HEK293T (cell line): ENCODE data around the gene PNLIPRP3.

Experiments used
- CTCF ChIA-PET: fragments of 350-600 bp; formaldehyde crosslinking; extraction: SDS; loops from one replicate; lab custom pipeline; 2021; ENCODE audit warnings: antibody characterized with exemption, inconsistent platforms; lab: Yijun Ruan, JAX
- POLR2A ChIA-PET: fragments of 350-600 bp; formaldehyde crosslinking; extraction: SDS; loops from one replicate; lab custom pipeline; 2020; ENCODE audit warnings: antibody characterized with exemption, inconsistent platforms; lab: Yijun Ruan, JAX
- DNase-seq: peaks from one replicate; pipeline ENCODE4 v3.0.0; 2012; ENCODE audit warnings: mixed read lengths; ENCODE audit errors: extremely low spot score
- ARNT ChIP-seq: fragments of 450-650 bp; IDR thresholded peaks from 2 replicates; pipeline ENCODE4 v1.6.1; 2017; ENCODE audit warnings: mild to moderate bottlenecking
- BHLHE40 ChIP-seq: fragments of 450-650 bp; IDR thresholded peaks from 2 replicates; pipeline ENCODE4 v1.6.1; 2016; ENCODE audit warnings: mild to moderate bottlenecking, moderate library complexity, borderline replicate concordance
- CTBP1 ChIP-seq: fragments of 450-650 bp; IDR thresholded peaks from 2 replicates; pipeline ENCODE4 v1.6.1; 2016; ENCODE audit warnings: borderline replicate concordance
- ELF4 ChIP-seq: fragments of 450-650 bp; IDR thresholded peaks from 2 replicates; pipeline ENCODE4 v1.6.1; 2017; ENCODE audit warnings: antibody characterized with exemption
- FOXA1 ChIP-seq: fragments of 450-650 bp; IDR thresholded peaks from 2 replicates; pipeline ENCODE4 v1.6.1; 2016; ENCODE audit warnings: mild to moderate bottlenecking
- FOXK2 ChIP-seq: fragments of 450-650 bp; IDR thresholded peaks from 2 replicates; pipeline ENCODE4 v1.6.1; 2016; ENCODE audit warnings: mild to moderate bottlenecking
- FOXM1 ChIP-seq: fragments of 450-650 bp; IDR thresholded peaks from 2 replicates; pipeline ENCODE4 v1.6.1; 2017; ENCODE audit warnings: mild to moderate bottlenecking, borderline replicate concordance
- HDGF ChIP-seq: fragments of 450-650 bp; IDR thresholded peaks from 2 replicates; pipeline ENCODE4 v1.6.1; 2017; ENCODE audit warnings: antibody characterized with exemption, borderline replicate concordance
- L3MBTL2 ChIP-seq: fragments of 450-650 bp; conservative IDR thresholded peaks from 2 replicates; pipeline ENCODE4 v1.6.1; 2016; ENCODE audit warnings: mild to moderate bottlenecking
- LEF1 ChIP-seq: fragments of 450-650 bp; IDR thresholded peaks from 2 replicates; pipeline ENCODE4 v1.6.1; 2017; ENCODE audit warnings: mild to moderate bottlenecking, borderline replicate concordance
- NFRKB ChIP-seq: fragments of 450-650 bp; IDR thresholded peaks from 2 replicates; pipeline ENCODE4 v1.6.1; 2016; ENCODE audit warnings: mild to moderate bottlenecking, moderate library complexity
- SP1 ChIP-seq: fragments of 450-650 bp; IDR thresholded peaks from 2 replicates; pipeline ENCODE4 v1.6.1; 2017
- SUZ12 ChIP-seq: fragments of 450-650 bp; IDR thresholded peaks from 2 replicates; pipeline ENCODE4 v1.6.1; 2016; ENCODE audit warnings: mild to moderate bottlenecking
- TARDBP ChIP-seq: fragments of 450-650 bp; IDR thresholded peaks from 2 replicates; pipeline ENCODE4 v1.6.1; 2016
- ZNF384 ChIP-seq: fragments of 450-650 bp; IDR thresholded peaks from 2 replicates; pipeline ENCODE4 v1.6.1; 2016
- TF ChIP-seq, protein P1 (sequence below): fragments of 450-650 bp; IDR thresholded peaks from 2 replicates; pipeline ENCODE4 v1.6.1; 2016

Gene PNLIPRP3

GRCh38 chr10:116460219-116460618, 32.6 kb downstream of the PNLIPRP3 start:
- CTCF ChIA-PET: no interaction called here

GRCh38 chr10:116461680-116462079, 34.0 kb downstream of the PNLIPRP3 start:
- DNase-seq: no peak
- no peak for TF ChIP-seq CTBP1
- TF ChIP-seq TARDBP: no peak
- no peak for TF ChIP-seq NFRKB
- no peak for TF ChIP-seq ELF4
- no peak for TF ChIP-seq FOXA1
- TF ChIP-seq SUZ12: no peak
- TF ChIP-seq L3MBTL2: no peak
- TF ChIP-seq BHLHE40: no peak
- TF ChIP-seq ZNF384: no peak
- no peak for TF ChIP-seq ARNT
- no peak for TF ChIP-seq FOXM1
- no peak for TF ChIP-seq LEF1
- no peak for TF ChIP-seq HDGF
- no peak for TF ChIP-seq SP1
- TF ChIP-seq, protein P1, sequence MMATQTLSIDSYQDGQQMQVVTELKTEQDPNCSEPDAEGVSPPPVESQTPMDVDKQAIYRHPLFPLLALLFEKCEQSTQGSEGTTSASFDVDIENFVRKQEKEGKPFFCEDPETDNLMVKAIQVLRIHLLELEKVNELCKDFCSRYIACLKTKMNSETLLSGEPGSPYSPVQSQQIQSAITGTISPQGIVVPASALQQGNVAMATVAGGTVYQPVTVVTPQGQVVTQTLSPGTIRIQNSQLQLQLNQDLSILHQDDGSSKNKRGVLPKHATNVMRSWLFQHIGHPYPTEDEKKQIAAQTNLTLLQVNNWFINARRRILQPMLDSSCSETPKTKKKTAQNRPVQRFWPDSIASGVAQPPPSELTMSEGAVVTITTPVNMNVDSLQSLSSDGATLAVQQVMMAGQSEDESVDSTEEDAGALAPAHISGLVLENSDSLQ: no peak
- no peak for TF ChIP-seq FOXK2
- CTCF ChIA-PET: no interaction called here
- POLR2A ChIA-PET: no interaction called here

More at GRCh38 chr10:116460219-116460618, 32.6 kb downstream of the PNLIPRP3 start:
- DNase-seq: no peak
- TF ChIP-seq ELF4 (no peak), SUZ12 (no peak), ZNF384 (no peak), FOXA1 (no peak), ARNT (no peak), TARDBP (no peak), FOXM1 (no peak), FOXK2 (no peak), CTBP1 (no peak), HDGF (no peak), LEF1 (no peak), BHLHE40 (no peak), L3MBTL2 (no peak), NFRKB (no peak), SP1 (no peak)
- TF ChIP-seq, protein P1: no peak
- POLR2A ChIA-PET: no interaction called here

GRCh38 chr10:116464257-116464656, 36.6 kb downstream of the PNLIPRP3 start:
- TF ChIP-seq LEF1 (no peak), ZNF384 (no peak), FOXA1 (no peak)
- TF ChIP-seq, protein P1: no peak
- ChIA-PET POLR2A (no interaction called here), CTCF (no interaction called here)
- no peak for DNase-seq

DNA sequence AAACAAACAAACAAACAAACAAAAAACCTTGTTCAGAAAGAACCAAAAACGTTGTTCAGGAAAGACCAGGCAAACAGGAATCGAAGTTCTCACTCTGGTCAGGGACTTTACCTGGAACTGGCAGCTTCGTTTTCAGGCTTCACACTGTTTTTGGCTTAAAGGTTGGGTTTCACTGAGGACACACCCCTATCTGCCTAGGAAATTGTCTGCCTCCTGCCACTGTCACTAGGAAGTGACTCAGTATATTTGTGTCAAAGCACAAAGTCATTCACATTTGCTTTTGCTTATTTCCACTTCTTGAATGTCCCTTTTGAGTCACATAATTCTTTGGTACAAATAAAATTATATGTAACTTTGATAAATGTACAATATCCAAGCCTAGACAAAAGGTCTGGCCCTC, 37.9 kb downstream of the PNLIPRP3 start:
- POLR2A ChIA-PET: no interaction called here
- CTCF ChIA-PET: no interaction called here
- no peak for DNase-seq
- TF ChIP-seq FOXA1 (no peak), BHLHE40 (no peak), NFRKB (no peak), LEF1 (no peak), SUZ12 (no peak), HDGF (no peak), FOXM1 (no peak)

GRCh38 chr10:116466715-116467422, 39.2 kb downstream of the PNLIPRP3 start:
- POLR2A ChIA-PET: no interaction called here
- TF ChIP-seq FOXA1: no peak
- no peak for TF ChIP-seq SP1
- TF ChIP-seq ARNT: no peak
- TF ChIP-seq, protein P1: no peak
- no peak for TF ChIP-seq L3MBTL2
- TF ChIP-seq FOXK2: no peak
- TF ChIP-seq CTBP1: no peak
- TF ChIP-seq BHLHE40: no peak
- TF ChIP-seq NFRKB: no peak
- TF ChIP-seq TARDBP: no peak
- no peak for TF ChIP-seq FOXM1
- TF ChIP-seq HDGF: no peak
- no peak for TF ChIP-seq ELF4
- no peak for TF ChIP-seq ZNF384
- TF ChIP-seq LEF1: no peak
- no peak for TF ChIP-seq SUZ12
- CTCF ChIA-PET: interaction anchor here (1.2 kb wide), 1 partner anchor 12 kb away, joined by 3 read pairs; no protein-coding TSS in a partner anchor
- DNase-seq: no peak

DNA sequence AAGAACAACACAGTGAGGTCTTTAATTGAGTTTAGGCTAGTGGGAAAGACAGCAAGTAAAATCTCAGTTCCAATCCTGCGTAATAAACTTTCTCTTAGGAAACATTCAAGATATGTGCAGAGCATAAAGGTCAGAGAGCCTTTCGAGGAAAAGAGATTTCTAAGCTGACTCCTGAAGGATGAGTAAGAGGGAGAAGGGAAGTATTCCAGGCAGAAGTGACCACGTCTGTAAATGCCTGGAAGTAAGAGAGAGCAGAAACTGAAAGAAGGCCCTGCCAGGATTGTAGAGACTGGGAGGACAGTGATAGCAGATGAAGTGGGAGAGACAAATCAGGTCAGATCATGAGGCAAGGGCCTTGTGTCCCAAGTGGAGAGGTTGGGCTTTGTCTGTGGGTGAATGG, 41.8 kb downstream of the PNLIPRP3 start:
- no peak for DNase-seq
- ChIA-PET CTCF (no interaction called here), POLR2A (no interaction called here)

More for the DNA sequence above, 41.8 kb downstream of the PNLIPRP3 start:
- TF ChIP-seq FOXK2 (no peak), HDGF (no peak), BHLHE40 (no peak), LEF1 (no peak), ELF4 (no peak), SP1 (no peak), FOXA1 (no peak), CTBP1 (no peak), SUZ12 (no peak), ARNT (no peak), ZNF384 (no peak), TARDBP (no peak), L3MBTL2 (no peak), NFRKB (no peak), FOXM1 (no peak)
- TF ChIP-seq, protein P1: no peak
